Choroid plexus epithelial cell (primary cell): ENCODE data around the gene IER5L.

ENCODE experiments used
- DNase-seq: peaks from one replicate; pipeline ENCODE4 v3.0.0-alpha.2; 2010; ENCODE audit warnings: low read depth
- H3K4me3 ChIP-seq: 2 replicates; pipeline ENCODE4 v1.5.1; 2011; ENCODE audit warnings: low read depth, mild to moderate bottlenecking, control low read depth, low read length, moderate library complexity
- TF ChIP-seq, protein P1 (sequence below): conservative IDR thresholded peaks from 2 replicates; pipeline ENCODE4 v1.5.1; 2011; ENCODE audit warnings: low read depth, mild to moderate bottlenecking, control low read depth, inconsistent platforms, low read length, moderate library complexity

IER5L gene

DNA sequence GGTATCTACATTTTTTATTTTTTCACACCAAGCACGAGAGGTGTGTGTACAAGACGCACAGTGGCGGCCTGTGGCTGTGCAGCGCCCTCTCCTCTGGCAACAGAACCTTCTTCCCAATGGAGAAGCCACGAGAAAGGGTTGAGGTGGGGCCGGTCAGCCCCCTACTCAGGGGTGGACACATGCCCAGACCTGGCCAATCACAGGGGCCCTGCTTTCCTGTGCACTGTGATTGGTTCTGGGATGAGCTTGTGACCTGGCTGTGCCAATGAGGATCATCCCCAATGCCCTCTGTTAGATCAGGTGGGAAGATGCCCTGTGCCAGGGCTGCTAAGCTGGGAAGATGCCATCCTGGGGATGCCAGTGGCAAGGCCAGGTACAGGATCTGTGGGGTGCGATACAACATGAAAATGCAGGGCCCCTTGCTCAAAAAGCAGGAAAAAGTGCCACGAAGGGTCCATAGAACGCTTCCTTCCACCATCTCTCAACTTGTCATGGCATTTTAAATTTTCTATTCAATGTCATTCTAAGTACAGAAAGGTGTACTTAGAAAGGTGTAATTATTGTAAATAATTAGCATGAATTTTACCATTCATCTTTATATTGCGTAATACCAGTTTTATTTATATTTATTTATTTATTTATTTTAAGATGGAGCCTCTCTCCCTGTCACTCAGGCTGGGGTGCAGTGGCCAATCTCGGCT lies 15.4 kb downstream of the IER5L start:
- H3K4me3 ChIP-seq = no peak overlapping the region
- TF ChIP-seq, protein P1, sequence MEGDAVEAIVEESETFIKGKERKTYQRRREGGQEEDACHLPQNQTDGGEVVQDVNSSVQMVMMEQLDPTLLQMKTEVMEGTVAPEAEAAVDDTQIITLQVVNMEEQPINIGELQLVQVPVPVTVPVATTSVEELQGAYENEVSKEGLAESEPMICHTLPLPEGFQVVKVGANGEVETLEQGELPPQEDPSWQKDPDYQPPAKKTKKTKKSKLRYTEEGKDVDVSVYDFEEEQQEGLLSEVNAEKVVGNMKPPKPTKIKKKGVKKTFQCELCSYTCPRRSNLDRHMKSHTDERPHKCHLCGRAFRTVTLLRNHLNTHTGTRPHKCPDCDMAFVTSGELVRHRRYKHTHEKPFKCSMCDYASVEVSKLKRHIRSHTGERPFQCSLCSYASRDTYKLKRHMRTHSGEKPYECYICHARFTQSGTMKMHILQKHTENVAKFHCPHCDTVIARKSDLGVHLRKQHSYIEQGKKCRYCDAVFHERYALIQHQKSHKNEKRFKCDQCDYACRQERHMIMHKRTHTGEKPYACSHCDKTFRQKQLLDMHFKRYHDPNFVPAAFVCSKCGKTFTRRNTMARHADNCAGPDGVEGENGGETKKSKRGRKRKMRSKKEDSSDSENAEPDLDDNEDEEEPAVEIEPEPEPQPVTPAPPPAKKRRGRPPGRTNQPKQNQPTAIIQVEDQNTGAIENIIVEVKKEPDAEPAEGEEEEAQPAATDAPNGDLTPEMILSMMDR = no peak
- no peak for DNase-seq

DNA sequence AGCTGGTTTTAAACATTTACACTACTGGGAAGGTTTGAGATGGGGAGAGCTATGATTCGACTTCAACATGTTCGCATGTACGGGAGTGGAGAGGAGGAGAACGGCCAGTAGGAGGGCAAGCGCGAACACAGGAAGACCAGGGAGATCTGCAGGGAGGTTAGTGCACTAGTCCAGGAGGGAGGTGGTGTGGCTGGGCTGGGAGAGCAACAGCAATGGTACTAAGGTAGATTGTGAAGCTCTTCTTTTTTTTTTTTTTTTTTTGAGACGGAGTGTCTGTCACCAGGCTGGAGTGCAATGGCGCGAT lies 16.6 kb downstream of the IER5L start:
- TF ChIP-seq, protein P1 = no peak
- H3K4me3 ChIP-seq = no peak overlapping the region
- DNase-seq = no peak

DNA sequence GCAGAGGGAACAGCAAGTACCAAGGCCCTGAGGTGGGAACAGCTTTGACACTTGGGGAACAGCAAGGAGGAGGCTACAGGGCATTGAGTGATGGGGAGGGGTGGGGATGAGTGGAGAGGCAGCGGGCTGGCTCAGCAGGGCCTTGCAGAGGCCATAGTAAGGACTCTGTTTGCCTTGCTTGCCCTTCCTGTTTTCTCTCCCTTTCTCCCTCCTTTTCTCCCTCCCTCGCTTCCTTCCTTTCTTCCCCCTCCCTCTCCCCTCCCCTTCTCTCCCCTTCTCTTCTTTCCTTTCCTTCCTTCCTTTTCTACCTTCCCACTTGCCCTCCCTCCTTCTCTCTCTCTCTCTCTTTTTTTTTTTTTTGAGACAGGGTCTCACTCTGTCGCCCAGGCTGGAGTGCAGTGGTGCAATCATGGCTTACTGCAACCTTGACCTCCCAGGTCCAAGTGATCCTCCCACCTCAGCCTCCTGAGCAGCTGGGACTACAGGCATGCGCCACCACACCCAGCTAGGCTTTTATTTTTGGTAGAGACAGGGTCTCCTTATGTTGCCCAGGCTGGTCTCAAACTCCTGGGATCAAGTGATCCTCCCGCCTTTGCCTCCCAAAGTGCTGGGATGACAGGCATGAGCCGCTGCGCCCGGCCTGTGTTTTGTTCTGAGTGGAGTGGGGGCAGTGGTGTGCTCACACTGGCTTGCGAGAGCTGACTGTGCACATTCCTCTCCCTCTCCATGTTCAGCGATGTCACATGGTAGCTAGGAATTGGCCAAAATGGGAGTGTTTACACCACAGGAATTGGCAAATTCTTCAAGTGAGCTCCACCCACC lies 17.1 kb downstream of the IER5L start:
- peak; percentile 86 for DNase-seq
- TF ChIP-seq, protein P1 = no peak
- no peak overlapping the region for H3K4me3 ChIP-seq

DNA sequence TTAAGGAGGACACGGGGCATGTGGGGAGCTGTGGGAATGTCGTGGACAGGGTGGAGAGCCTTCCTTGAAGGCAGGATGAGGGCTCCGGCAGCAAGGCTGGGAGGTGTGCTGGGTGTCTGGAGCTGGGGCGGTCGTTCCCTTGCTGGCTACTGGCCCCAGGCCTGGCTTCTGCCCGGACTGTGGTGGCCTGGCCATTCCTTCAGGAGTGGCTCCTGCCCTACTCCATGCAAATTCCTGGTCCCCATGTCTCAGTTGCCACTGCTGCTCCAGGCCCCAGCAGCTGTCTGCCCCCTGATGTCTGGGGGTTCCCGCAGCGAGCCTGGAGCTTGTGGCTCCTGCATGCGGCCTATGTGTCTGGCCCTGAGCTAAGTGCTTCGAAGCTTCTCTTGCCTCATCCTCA lies 21.9 kb downstream of the IER5L start:
- DNase-seq = no peak
- TF ChIP-seq, protein P1 = no peak
- no peak overlapping the region for H3K4me3 ChIP-seq

DNA sequence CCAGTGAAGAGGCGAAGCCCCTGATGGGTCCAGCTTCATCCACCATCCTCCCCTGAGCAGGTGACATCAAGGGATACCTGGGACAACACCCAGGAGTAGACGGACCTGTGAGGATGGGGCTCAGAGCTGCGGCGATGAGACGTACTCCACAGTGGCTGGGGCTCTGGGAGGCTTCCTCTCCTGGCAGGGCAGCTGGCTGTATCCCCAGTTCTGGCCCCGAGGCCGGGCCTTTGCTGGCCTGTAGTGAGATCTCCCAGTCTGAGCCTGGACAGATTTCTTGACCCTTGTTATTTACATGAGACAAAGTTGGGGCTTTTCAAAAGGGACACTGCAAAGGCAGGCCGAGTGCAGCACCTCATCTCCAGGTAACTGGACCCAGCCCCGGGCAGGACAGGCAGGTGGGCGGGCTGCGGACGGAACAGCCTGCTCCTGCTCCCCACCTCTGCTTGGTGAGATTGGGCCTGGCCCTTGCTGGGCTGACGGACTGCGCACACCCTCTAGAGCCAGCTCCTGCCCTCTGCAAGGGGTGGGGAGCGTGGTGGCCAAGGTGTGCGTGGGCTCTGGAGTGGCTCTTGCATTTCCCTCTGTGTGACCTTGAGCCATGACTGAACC lies 23.1 kb downstream of the IER5L start:
- TF ChIP-seq, protein P1 = no peak
- no peak overlapping the region for H3K4me3 ChIP-seq
- DNase-seq = no peak

DNA sequence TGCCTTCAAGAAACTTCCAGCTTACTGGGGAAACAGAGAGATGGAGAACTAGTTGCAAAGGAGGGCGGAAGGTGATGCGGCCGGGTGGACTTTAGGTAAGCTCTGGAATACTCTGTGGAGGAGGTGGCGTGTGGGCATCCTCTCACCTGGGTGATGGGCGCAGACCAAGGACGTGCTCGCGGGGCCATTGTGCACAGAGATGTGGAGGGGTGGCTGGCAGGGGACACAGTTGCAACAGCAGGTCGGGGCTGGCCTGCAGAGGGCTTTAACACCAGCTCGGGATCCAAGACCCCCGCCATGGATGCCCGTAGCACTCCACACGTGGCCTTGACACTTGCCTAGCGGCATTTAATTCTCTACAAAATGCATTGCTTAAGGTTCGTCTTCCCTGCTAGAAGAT lies 26.6 kb downstream of the IER5L start:
- DNase-seq = no peak
- TF ChIP-seq, protein P1 = no peak
- no peak overlapping the region for H3K4me3 ChIP-seq
